Right ventricle myocardium superior (tissue), 1 donor: ENCODE results near the gene PKN1. TPM values are rescaled to one million over a fixed set of nuclear protein-coding genes. Genes with fewer than 3 reads are reported as not detected.
"Not testable (repeated sequence)": the region's sequence is repeated elsewhere in the genome, so short reads cannot be mapped to it uniquely, and the experiment has no call there.

Experiments
- ATAC-seq: fragments of 200-7000 bp; cut with Tn5 transposase; one replicate; pipeline ENCODE4 v1.9.1; 2020; ENCODE audit warnings: mild to moderate bottlenecking; ENCODE audit not compliant: poor library complexity
- DNase-seq: peaks from one replicate; pipeline ENCODE4 v3.0.0-alpha.2; 2020
- intact Hi-C: fragments of 100-400 bp; cut with DNase I; formaldehyde crosslinking; loops from one replicate; pipeline ENCODE4 v1.11.2; 2022
- total RNA-seq: library from RNA; stranded (reverse); fragmentation: NEBNext Ultra II Directional; extraction: Animal tissue kit (Norgen Biotek cat#: 25700); gene quantifications from one replicate; pipeline ENCODE4 v1.2.1, GENCODE V29; 2021
- donor health status: DM: no; HTN: yes; CAD: no; lungs with severe emphysema.

The PKN1 gene
- total RNA-seq, 1 donor from 2014 or later: 129 TPM

- intact Hi-C loops: no loop called here
- DNase-seq (no peak), ATAC-seq (no peak)
These were observed 64.3 kb downstream of the PKN1 start for GRCh38 chr19:14497228-14497921.

GRCh38 chr19:14502334-14503092 is 69.4 kb downstream of the PKN1 start:
- DNase-seq: no peak
- intact Hi-C loops: no loop called here
- no peak for ATAC-seq

GRCh38 chr19:14503285-14503684 is 70.2 kb downstream of the PKN1 start:
- intact Hi-C loops: no loop called here
- ATAC-seq (no peak), DNase-seq (no peak)

GRCh38 chr19:14504575-14504974 is 71.5 kb downstream of the PKN1 start:
- ATAC-seq, intact Hi-C loops: not testable (repeated sequence)

GRCh38 chr19:14505488-14506239 is 72.6 kb downstream of the PKN1 start:
- intact Hi-C loops: no loop called here
- ATAC-seq (peak; percentile 37), DNase-seq (peak; percentile 75)

More at GRCh38 chr19:14504575-14504974, 71.5 kb downstream of the PKN1 start:
- DNase-seq: not testable (repeated sequence)

- intact Hi-C loops: no loop called here
- ATAC-seq (no peak), DNase-seq (no peak)
These were observed 74.8 kb downstream of the PKN1 start for GRCh38 chr19:14507704-14508542.

GRCh38 chr19:14510311-14511228 is 77.5 kb downstream of the PKN1 start:
- intact Hi-C loops: no loop called here
- DNase-seq: peak; percentile 69

GRCh38 chr19:14511229-14511593 is 78.1 kb downstream of the PKN1 start:
- no peak for DNase-seq
- ATAC-seq: peak; percentile 3
- intact Hi-C loops: no loop called here

More at GRCh38 chr19:14510311-14511228, 77.5 kb downstream of the PKN1 start:
- ATAC-seq: peak; percentile 47

GRCh38 chr19:14512406-14512961 is 79.4 kb downstream of the PKN1 start:
- intact Hi-C loops: no loop called here
- DNase-seq (no peak), ATAC-seq (no peak)

GRCh38 chr19:14514215-14514863 is 81.2 kb downstream of the PKN1 start:
- no peak for ATAC-seq
- no peak for DNase-seq
- intact Hi-C loops: no loop called here

GRCh38 chr19:14515501-14516047 is 82.5 kb downstream of the PKN1 start:
- DNase-seq (no peak), ATAC-seq (no peak)
- intact Hi-C loops: no loop called here

GRCh38 chr19:14516048-14516534 is 83.0 kb downstream of the PKN1 start:
- intact Hi-C loops: no loop called here
- no peak for DNase-seq
- no peak for ATAC-seq

GRCh38 chr19:14516746-14517438 is 83.8 kb downstream of the PKN1 start:
- DNase-seq (no peak), ATAC-seq (no peak)
- intact Hi-C loops: no loop called here

GRCh38 chr19:14517446-14517839 is 84.3 kb downstream of the PKN1 start:
- DNase-seq: no peak
- intact Hi-C loops: no loop called here
- ATAC-seq: no peak

GRCh38 chr19:14517840-14518505 is 84.9 kb downstream of the PKN1 start, which contains the start of gene DNAJB1:
TSS of gene DNAJB1 (minus strand) at chr19:14518397. CDS start at chr19:14518349, 48 bp downstream.
- DNase-seq (peak; percentile 90), ATAC-seq (peak; percentile 88)
- intact Hi-C loops: no loop called here
